ENCODE measurements around the gene CDC20B.
"Not testable (repeated sequence)": the region's sequence is repeated elsewhere in the genome, so short reads cannot be mapped to it uniquely, and the experiment has no call there.

Gene CDC20B

DNA sequence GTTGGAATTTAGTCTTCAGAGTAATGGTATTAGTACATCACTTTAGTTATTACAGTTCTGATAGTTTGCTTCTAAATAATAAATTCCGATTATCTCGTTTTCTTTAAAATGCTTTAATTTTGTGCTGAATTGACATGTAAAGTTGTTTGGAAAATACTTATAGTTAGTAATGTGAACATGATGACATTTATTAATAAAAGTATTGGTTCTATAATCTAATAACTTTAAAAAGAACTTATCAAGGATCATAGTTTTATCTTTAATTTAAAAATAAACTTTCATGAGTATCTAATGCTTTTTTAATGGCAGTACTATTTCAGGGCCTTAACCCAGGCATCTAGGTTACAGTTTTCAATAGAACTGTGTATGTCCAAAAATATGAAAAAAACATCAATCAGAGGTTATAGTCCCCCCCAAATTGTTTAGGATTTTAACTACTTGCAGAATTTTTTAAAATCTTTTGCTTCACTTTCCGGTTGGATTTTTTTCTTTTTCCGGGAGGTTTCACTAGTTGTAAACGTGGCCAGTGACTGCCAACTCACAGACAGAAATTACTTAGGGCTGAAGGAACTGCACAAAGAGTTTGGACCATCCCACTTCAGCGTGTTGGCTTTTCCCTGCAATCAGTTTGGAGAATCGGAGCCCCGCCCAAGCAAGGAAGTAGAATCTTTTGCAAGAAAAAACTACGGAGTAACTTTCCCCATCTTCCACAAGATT, 12.3 kb downstream of the CDC20B start:
- no peak for DNase-seq

DNA sequence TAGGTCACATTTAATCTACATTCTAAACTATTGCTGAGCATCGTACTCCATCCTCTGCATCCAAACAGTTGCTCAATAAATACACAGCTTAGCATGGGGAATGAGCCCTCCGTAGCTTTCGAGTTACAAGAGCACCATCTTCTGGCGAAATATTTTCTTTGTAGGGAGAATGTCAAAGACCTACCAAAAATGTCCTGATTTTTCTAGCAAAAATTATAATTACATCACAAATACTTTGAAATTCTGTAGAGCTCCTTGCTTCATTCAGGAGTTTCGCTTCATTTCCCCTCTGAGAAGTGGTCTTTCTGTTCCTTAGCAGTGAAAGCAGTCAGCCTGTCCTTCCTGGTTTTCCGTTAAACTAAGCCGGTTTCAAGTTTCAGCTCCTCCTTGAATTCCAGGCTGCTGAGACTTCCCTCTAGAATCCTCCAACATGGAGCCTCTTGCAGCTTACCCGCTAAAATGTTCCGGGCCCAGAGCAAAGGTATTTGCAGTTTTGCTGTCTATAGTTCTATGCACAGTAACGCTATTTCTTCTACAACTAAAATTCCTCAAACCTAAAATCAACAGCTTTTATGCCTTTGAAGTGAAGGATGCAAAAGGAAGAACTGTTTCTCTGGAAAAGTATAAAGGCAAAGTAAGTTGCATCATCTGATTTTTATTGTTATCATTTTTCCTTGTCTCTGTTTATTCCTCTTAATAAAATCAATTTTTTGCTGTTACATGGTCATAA, 13.0 kb downstream of the CDC20B start, which contains the start of gene GPX8:
TSS of gene GPX8 (plus strand) at position 409 of the 730 bp plus-strand sequence. CDS start at position 431, 22 bp downstream.
- DNase-seq, result peak; percentile 65

DNA sequence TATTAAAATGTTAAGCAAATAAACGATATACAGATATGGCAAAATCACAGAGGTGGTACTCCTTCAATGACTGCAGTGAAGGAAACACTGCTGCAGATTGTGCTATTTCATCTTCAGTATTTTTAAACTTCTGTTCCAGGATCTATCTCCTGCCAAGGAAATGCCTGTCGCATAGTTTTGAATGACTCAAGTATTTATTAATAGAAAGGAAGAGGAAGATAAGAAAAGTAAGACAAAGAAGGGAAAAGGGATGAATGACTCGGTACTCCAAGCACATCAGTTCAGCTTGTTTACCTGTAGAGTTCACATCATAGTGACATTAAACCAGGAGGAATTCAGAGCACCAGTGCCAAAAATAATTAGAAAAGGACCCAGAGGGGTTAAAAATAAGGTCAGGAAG, 18.1 kb downstream of the CDC20B start:
- DNase-seq, result no peak

DNA sequence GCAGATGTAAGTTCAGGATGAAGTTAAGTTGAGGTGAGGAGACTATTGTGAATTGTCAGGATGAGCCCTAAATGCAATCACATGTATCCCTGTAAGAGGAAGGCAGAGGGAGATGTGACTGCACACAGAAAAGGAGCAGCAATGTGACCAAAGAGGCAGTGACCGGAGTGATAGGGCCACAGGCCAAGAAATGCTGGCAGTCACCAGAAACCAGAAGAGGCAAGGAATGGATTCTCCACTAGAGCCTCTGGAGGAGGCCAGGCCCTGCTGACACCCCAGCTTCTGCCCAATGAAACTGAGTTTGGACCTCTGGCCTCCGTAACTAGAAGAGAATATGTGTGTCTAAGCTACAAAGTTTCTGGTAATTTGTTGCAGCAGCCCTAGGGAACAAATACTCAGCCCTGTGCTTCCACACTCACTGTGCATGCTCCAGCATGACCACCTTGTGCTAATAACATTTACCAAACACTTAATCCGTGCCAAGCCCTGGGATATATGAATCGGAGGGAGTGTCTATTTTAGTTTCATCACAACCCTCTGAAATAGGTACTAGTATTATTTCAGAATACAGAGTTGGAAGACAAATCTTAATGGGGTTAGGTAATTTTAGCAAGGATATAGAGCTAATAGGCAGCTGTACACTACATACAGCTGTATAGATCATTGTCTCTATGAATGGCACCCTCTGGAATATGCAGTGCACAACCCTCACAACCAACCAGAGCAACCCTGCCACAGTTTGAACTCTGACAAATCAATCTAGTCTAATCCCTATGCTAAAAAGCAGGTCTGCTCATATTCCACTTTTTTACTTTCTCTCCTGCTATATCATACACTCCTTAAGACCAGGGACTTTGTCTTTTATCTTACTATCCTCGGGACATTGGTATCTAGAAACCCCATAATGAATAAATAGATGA, 20.8 kb downstream of the CDC20B start:
- DNase-seq, result no peak

GRCh38 chr5:55149308-55149795, 23.6 kb downstream of the CDC20B start:
- DNase-seq, result no peak

DNA sequence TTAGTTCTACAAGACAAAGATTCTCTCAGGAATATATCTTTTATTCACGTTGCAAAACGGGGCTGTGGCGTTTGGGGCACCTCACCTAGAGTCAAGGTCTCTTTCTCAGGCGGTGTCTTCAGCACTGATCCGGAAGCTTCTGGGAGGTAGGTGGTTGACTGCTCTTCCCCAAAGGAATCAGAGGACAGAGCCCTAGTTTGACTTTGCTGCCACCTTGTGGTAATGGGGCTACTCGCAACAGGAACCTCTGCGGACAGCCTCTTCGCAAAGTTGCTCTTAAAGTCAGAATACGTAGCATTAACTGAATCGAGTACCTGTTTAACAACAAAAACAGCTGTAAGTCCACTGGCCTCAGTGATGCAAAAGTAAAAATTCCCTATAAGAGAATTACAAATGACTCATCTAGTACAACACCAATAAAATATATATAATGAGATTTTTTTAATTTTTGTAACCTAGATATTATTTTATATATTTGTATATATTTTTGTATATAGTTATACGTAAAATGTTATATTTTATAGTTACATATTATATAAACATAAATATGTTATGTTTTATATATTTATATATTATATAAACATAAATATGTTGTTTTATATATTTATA, 26.3 kb downstream of the CDC20B start:
- DNase-seq, result peak; percentile 87

DNA sequence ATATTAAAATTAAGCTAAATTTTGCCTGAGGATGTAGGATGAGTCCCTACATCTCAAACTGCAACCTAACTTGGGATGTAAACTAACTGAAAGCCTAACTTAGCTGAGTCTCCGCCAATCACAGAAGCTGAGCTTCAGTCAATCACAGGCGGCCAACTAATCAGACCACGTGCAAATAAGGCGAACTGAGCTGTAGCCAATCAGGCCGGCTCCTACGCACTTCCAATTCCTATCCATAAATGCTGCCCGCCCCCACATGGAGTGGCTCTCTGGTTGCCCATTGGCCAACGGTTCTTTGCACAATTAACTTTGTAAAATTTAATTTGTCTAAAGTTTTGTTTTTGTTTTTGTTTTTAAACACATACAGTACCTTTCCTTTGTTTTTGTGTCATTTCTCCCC, 26.9 kb downstream of the CDC20B start:
- no peak for DNase-seq

DNA sequence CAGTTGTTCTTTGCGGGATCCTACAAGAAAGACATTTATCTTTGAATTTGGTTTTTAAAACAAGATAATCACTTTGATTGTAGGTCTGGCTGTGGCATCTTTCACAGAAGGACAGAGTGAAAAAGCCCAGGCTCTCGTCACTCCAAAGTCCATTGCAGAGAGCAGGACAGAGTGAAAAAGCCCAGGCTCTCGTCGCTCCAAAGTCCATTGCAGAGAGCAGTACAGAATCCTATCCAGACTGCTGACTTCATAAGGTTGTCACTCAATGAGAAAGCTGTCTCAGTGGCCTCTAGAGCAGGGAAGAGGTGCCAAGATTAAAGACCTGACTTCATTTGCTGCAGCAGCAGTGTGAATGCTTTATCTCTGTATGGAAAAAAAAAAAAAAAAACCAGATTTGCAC, 29.4 kb downstream of the CDC20B start:
- DNase-seq, result no peak

DNA sequence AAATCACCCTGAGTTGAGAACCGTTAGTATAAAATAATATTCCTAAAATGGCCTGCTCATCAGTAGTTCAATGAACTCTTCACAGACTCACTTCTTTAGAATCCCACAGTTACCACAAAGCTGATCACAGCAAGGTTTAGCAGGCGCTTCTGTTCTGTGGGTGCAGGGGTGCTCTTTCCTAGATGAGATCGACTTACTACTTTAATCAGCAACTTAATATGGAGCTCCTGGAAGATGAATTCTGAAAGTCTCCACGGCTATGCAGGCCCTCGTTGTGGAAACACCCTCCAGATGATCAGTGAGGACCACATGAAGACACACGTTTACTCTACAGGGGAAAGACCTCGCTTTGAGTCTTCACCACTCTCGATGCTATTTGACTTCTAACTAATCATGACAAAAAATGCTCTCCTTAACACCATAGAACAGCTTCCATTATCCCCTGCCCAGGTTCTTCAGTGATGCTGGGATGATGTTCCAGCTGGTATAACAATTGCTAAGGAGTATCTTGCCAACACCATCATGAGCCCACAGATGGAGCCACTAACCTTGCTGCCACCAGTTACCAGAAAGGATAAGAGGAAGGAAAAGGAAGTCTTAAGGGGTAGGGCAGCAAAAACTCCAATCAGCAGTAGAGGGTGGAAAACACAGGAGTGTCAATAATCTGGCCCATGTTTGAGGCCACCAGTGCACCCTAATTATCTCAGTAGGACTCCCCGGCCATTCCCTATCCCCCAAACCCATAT, 30.9 kb downstream of the CDC20B start:
- peak; percentile 30 for DNase-seq

GRCh38 chr5:55140908-55141665, 31.9 kb downstream of the CDC20B start:
- peak; percentile 83 for DNase-seq

GRCh38 chr5:55136521-55136920, 36.5 kb downstream of the CDC20B start:
- no peak for DNase-seq

GRCh38 chr5:55134053-55134722, 38.8 kb downstream of the CDC20B start:
- DNase-seq, result peak; percentile 8

DNA sequence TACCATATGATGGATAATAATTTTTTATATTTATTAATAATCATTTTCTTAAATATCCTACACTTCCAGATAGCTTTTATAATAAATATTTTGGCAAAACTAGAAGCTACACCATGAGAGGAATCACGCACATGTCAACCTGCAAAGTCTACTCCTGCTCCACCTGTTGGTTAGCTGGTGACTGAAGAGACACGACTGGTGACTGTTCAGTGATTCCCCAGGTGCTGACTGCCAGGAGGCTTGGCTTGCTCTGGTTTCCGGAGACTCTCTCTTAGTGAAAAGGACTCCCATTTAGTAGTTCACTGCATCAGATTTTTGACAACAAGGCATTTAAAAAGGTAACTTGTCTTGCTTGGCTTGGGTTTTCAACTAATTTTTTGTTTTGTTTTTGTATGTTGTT, 49.6 kb downstream of the CDC20B start:
- no peak for DNase-seq

- no peak for DNase-seq
Measured at GRCh38 chr5:55114061-55114460, 58.9 kb downstream of the CDC20B start.

DNA sequence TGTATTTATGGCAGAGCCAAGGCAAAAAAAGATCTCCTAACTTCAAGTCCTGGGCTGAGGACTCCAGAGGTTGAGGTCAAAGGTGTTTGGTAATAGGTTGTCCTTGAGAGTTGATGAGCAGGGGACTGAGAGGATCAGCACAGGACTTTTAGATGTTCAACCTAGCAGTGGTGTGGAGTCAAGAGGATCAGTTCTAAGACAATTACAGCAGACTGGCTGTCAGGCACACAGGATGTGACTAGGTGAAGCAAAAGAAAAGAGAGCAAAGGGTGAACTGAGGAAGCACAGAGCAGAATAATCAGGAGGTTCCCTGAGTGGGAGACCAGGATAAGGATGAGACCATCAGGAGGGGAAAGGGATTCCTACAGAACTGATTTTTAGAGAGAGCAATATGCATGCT, 59.6 kb downstream of the CDC20B start:
- DNase-seq, result no peak

GRCh38 chr5:55110217-55110616, 62.8 kb downstream of the CDC20B start:
- no peak for DNase-seq

GRCh38 chr5:55108661-55109060, 64.3 kb downstream of the CDC20B start:
- DNase-seq, result no peak

DNA sequence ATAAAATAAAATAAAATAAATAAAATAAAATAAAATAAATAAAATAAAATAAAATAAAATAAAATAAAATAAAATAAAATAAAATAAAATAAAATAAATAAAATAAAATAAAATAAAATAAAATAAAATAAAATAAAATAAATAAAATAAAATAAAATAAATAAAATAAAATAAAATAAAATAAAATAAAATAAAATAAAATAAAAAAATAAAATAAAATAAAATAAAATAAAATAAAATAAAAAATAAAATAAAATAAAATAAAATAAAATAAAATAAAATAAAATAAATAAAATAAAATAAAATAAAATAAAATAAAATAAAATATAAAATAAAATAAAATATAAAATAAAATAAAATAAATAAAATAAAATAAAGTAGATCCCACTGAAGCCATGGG, 67.0 kb downstream of the CDC20B start:
- not testable (repeated sequence) for DNase-seq

DNA sequence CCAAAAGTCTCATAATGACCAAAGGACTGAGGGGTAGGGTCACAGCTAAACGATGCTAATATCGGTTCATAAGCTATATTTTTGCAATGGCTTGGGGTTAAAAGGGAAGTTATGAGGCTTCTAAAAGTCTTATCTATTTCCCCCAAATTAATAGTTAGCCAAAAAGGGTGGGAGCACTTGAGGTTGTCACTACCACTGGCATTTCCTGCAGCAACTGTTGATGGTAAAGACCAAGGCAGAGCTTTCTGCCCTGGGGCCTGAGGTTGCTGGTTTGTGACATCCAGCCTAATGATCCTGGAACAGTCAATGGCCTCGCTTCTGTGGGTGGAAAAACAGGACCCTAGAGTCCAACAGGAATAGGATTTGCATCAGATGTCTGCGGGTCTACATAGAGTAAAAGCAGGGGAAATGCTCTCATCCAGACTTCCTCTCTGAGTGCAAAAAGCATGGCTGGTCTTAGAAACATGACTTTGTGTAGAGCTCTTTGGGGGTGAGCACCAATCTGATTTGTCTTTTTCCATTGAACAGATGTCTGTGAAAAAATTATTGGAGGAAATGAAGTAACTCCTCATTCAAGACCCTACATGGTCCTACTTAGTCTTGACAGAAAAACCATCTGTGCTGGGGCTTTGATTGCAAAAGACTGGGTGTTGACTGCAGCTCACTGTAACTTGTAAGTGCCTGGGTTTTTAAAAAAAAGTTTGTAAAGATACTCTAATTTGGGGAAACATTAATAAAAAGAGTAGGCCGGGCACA, 67.9 kb downstream of the CDC20B start:
- DNase-seq, result no peak
